ENCODE data around the gene SCN10A. TPM values are rescaled to one million over a fixed set of nuclear protein-coding genes. Genes with fewer than 3 reads are reported as not detected.

Gene SCN10A
- total RNA-seq, 1 donor from 2014 or later: not detected

DNA sequence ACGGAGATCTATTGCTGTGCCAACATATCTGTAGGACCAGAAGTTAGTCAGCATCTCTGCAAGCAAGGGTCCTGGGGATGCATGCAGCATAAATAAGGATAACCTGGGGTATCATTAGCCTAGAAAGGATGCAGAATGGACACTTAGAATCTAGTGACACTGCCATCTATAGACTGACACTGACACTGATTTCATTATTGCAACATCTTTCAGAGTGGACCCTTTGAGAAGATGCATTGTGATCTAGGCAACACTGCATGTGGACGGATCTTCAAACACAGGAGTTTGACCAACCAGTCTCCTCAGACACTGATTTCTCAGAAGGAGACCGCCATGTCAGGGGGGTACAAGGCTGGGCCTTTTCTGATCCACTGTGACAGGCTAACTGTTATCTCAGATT is 52.4 kb downstream of the SCN10A start:
- Mint-ChIP-seq H3K27ac (ENCODE audit: unreplicated experiment) (no peak overlapping the region), H3K4me3 (ENCODE audit: unreplicated experiment) (no peak overlapping the region), H3K9me3 (ENCODE audit: low read depth) (peaks cover 19% of the 10 kb centered on the region), H3K36me3 (ENCODE audit: low read depth) (peaks cover 2% of the 10 kb centered on the region), H3K27me3 (ENCODE audit: low read depth) (peaks cover 5% of the 10 kb centered on the region), H3K4me1 (ENCODE audit: low read depth) (no peaks in the 10 kb centered on the region)
- TF ChIP-seq, protein P1, sequence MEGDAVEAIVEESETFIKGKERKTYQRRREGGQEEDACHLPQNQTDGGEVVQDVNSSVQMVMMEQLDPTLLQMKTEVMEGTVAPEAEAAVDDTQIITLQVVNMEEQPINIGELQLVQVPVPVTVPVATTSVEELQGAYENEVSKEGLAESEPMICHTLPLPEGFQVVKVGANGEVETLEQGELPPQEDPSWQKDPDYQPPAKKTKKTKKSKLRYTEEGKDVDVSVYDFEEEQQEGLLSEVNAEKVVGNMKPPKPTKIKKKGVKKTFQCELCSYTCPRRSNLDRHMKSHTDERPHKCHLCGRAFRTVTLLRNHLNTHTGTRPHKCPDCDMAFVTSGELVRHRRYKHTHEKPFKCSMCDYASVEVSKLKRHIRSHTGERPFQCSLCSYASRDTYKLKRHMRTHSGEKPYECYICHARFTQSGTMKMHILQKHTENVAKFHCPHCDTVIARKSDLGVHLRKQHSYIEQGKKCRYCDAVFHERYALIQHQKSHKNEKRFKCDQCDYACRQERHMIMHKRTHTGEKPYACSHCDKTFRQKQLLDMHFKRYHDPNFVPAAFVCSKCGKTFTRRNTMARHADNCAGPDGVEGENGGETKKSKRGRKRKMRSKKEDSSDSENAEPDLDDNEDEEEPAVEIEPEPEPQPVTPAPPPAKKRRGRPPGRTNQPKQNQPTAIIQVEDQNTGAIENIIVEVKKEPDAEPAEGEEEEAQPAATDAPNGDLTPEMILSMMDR (IDR thresholded peaks at IDR 0.05): no peak
- no peak for DNase-seq (ENCODE audit: low spot score)

DNA sequence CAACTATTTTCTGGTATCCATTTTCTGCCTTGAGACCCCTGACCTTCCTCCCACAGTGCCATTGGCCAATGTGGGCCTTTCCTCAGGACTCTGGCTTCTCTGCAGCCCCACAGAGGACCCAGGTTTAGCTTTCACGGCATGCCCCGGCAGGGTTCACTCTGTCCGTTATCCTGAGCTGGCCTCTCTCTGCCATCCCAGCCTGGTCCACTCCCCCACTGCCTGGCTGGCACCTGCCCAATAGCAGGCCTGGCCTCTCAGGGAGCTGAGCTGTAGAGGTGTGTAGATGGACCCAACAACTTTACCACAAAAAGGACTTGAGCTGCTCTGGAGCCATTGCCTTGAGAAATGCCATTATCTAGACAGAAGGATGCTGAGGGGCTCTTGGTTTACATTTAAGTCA is 57.5 kb downstream of the SCN10A start:
- Mint-ChIP-seq H3K36me3 (ENCODE audit: low read depth) (no peaks in the 10 kb centered on the region), H3K4me3 (ENCODE audit: unreplicated experiment) (no peak overlapping the region), H3K4me1 (ENCODE audit: low read depth) (no peaks in the 10 kb centered on the region), H3K27me3 (ENCODE audit: low read depth) (no peaks in the 10 kb centered on the region), H3K9me3 (ENCODE audit: low read depth) (peaks cover 4% of the 10 kb centered on the region), H3K27ac (ENCODE audit: unreplicated experiment) (no peak overlapping the region)
- TF ChIP-seq, protein P1 (IDR thresholded peaks at IDR 0.05): no peak
- DNase-seq (ENCODE audit: low spot score): no peak

DNA sequence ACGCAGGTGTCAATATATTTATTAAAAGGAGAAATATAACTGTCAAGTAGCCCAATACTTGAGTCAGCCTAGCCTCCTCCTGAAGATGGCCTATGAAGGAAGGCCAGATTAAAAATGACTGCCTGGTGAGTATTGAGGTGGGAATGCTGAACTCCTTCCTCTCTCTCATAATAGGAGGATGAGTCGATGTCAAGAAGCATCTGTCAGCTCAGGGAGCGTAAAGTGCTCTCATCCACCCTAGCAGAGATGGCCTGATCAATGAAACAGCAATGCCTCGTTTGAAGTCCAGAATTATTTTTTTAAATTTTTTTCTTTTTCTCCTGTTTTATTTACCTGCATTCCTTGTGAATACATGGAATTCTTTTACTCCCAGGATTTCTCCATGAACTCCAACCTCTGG is 58.3 kb downstream of the SCN10A start:
- no peaks in the 10 kb centered on the region for H3K4me1 Mint-ChIP-seq (ENCODE audit: low read depth)
- TF ChIP-seq, protein P1 (IDR thresholded peaks at IDR 0.05): no peak

DNA sequence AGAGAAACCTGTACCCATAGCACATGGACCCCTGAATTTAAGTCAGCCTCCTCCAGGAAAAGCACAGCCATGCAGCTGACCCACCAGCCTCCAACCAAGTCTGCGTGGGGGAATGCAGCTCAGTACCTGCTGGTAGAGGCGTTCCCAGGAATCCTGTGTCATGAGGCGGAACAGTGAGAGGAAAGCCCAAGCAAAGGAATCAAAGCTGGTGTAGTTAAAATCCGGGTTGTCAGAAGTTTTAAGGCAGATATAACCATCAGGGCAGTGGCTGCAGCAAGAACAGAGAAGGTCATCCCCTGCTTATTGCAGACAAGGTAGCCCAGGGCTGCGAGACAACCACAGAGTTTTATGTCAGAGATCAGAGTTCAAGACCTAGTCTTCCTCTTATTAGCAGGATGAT is 59.1 kb downstream of the SCN10A start:
- H3K4me1 Mint-ChIP-seq (ENCODE audit: low read depth): no peaks in the 10 kb centered on the region
- H3K27me3 Mint-ChIP-seq (ENCODE audit: low read depth): no peaks in the 10 kb centered on the region
- TF ChIP-seq, protein P1 (IDR thresholded peaks at IDR 0.05): no peak
- no peak for DNase-seq (ENCODE audit: low spot score)
- no peaks in the 10 kb centered on the region for H3K36me3 Mint-ChIP-seq (ENCODE audit: low read depth)
- no peak overlapping the region for H3K27ac Mint-ChIP-seq (ENCODE audit: unreplicated experiment)
- peaks cover 4% of the 10 kb centered on the region for H3K9me3 Mint-ChIP-seq (ENCODE audit: low read depth)
- H3K4me3 Mint-ChIP-seq (ENCODE audit: unreplicated experiment): no peak overlapping the region

More for the DNA sequence above, 58.3 kb downstream of the SCN10A start:
- no peak overlapping the region for H3K27ac Mint-ChIP-seq (ENCODE audit: unreplicated experiment)
- H3K27me3 Mint-ChIP-seq (ENCODE audit: low read depth): no peaks in the 10 kb centered on the region
- no peaks in the 10 kb centered on the region for H3K36me3 Mint-ChIP-seq (ENCODE audit: low read depth)
- H3K4me3 Mint-ChIP-seq (ENCODE audit: unreplicated experiment): no peak overlapping the region
- peaks cover 4% of the 10 kb centered on the region for H3K9me3 Mint-ChIP-seq (ENCODE audit: low read depth)
- no peak for DNase-seq (ENCODE audit: low spot score)

DNA sequence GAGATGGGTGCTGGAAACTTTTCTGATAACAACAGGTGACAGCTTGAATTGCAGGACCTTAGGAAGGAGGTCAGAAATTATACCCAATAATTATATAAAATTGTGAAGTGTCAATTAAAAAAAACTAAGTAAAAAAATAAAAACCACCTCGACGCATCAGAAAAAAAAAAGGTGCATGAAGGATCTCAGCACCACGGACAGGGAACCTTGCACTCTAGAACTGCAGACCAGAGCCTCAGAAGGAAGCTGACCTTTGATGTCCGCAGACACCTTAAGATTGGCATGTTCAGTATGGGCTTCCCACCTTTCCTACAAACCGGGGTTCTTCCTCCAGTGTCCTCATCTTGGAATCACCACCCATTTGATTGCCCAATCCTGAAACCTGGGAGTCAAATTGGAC is 60.9 kb downstream of the SCN10A start:
- H3K9me3 Mint-ChIP-seq (ENCODE audit: low read depth): peaks cover 4% of the 10 kb centered on the region
- TF ChIP-seq, protein P1 (IDR thresholded peaks at IDR 0.05): no peak
- H3K4me3 Mint-ChIP-seq (ENCODE audit: unreplicated experiment): no peak overlapping the region
- H3K36me3 Mint-ChIP-seq (ENCODE audit: low read depth): no peaks in the 10 kb centered on the region
- H3K27ac Mint-ChIP-seq (ENCODE audit: unreplicated experiment): no peak overlapping the region
- no peak for DNase-seq (ENCODE audit: low spot score)
- H3K4me1 Mint-ChIP-seq (ENCODE audit: low read depth): no peaks in the 10 kb centered on the region
- peaks cover 2% of the 10 kb centered on the region for H3K27me3 Mint-ChIP-seq (ENCODE audit: low read depth)

Measured in chondrocyte (in vitro differentiated cells).